ENCODE data around the gene FLNA.

GRCh38 chrX:154313147-154313546 is 61.3 kb downstream of the FLNA start:
- TF ChIP-seq CTCF (conservative IDR thresholded peaks at IDR 0.05) (no peak), ZFX (IDR thresholded peaks at IDR 0.05) (no peak)
